CD14-positive monocyte (primary cell): ENCODE measurements around the gene IMPACT. TPM values are rescaled to one million over a fixed set of nuclear protein-coding genes. Genes with fewer than 3 reads are reported as not detected.

ENCODE experiments used
- DNase-seq, 3 donors: peaks; one replicate each; pipeline ENCODE4 v3.0.0-alpha.2; 2011 to 2022
- H2AFZ ChIP-seq: 2 replicates; pipeline ENCODE4 v1.6.0; 2012; ENCODE audit warnings: mild to moderate bottlenecking, low read depth, low read length, inconsistent platforms; ENCODE audit not compliant: insufficient read depth, poor library complexity, severe bottlenecking
- H3K27ac ChIP-seq, 2 donors: 1 replicate in 1 of 2; 2 replicates in 1 of 2; pipeline ENCODE4 v1.5.1; 2012 to 2013; ENCODE audit warnings: low read length in 2 of 2, control low read depth in 1 of 2, inconsistent platforms in 1 of 2, low read depth in 1 of 2, mild to moderate bottlenecking in 1 of 2
- H3K27me3 ChIP-seq, 2 donors: one replicate each; pipeline versions ENCODE4 v1.6.0 to v1.6.1; 2011 to 2013; ENCODE audit warnings: low read length in 2 of 2; ENCODE audit not compliant: control insufficient read depth in 2 of 2, insufficient read depth in 2 of 2
- H3K36me3 ChIP-seq, 2 donors: replicated peaks in 1 of 2; 1 replicate in 1 of 2; 2 replicates in 1 of 2; pipeline versions ENCODE4 v1.5.1 to v1.6.1; 2012 to 2013; ENCODE audit warnings: low read length in 2 of 2, control low read depth in 1 of 2, inconsistent platforms in 1 of 2, mild to moderate bottlenecking in 1 of 2; ENCODE audit not compliant: insufficient read depth in 2 of 2, control insufficient read depth in 1 of 2
- H3K4me1 ChIP-seq, 2 donors: 1 replicate in 1 of 2; 2 replicates in 1 of 2; pipeline versions ENCODE4 v1.5.1 to v1.6.1; 2012 to 2013; ENCODE audit warnings: low read length in 2 of 2, control low read depth in 1 of 2, inconsistent platforms in 1 of 2, mild to moderate bottlenecking in 1 of 2, moderate library complexity in 1 of 2; ENCODE audit not compliant: insufficient read depth in 2 of 2, control insufficient read depth in 1 of 2
- H3K4me2 ChIP-seq: replicated peaks from 2 replicates; pipeline ENCODE3; 2012; ENCODE audit warnings: low read length, moderate library complexity, mild to moderate bottlenecking; ENCODE audit not compliant: poor library complexity, severe bottlenecking; ENCODE audit errors: extremely low read depth
- H3K4me3 ChIP-seq, 3 experiments: fragments of 200-600 bp in 1 of 3; sonication (generic) in 1 of 3; replicated peaks in 1 of 3; 1 replicate in 2 of 3; 2 replicates in 1 of 3; pipeline ENCODE4 v1.5.1; 2011 to 2013; ENCODE audit warnings: low read length in 3 of 3, mild to moderate bottlenecking in 3 of 3, control low read depth in 2 of 3, low read depth in 2 of 3, inconsistent platforms in 1 of 3, moderate library complexity in 1 of 3
- H3K79me2 ChIP-seq: 2 replicates; pipeline ENCODE4 v1.6.0; 2012; ENCODE audit warnings: mild to moderate bottlenecking, control low read depth, inconsistent platforms, low read length, moderate library complexity; ENCODE audit not compliant: insufficient read depth
- H3K9ac ChIP-seq: 2 replicates; pipeline ENCODE4 v1.6.0; 2017; ENCODE audit warnings: low read length, mild to moderate bottlenecking; ENCODE audit not compliant: insufficient read depth, poor library complexity, severe bottlenecking
- H3K9me3 ChIP-seq, 2 donors: replicated peaks in 1 of 2; 1 replicate in 1 of 2; 2 replicates in 1 of 2; pipeline versions ENCODE4 v1.5.1 to v1.6.1; 2012 to 2013; ENCODE audit warnings: low read length in 2 of 2, control low read depth in 1 of 2; ENCODE audit not compliant: control insufficient read depth in 1 of 2, insufficient read depth in 1 of 2
- H4K20me1 ChIP-seq: 2 replicates; pipeline ENCODE4 v1.6.0; 2012; ENCODE audit warnings: mild to moderate bottlenecking, low read length, control low read depth, moderate library complexity; ENCODE audit not compliant: insufficient read depth
- H3K27ac Mint-ChIP-seq, 7 donors: one replicate each; pipeline ENCODE4 v1.8.0; 2020; ENCODE audit warnings: mild to moderate bottlenecking in 7 of 7, mixed read lengths in 7 of 7, moderate library complexity in 6 of 7, inconsistent platforms in 2 of 7
- H3K27me3 Mint-ChIP-seq, 3 donors: one replicate each; pipeline ENCODE4 v1.8.0; 2021 to 2022; ENCODE audit warnings: low read depth in 3 of 3, mild to moderate bottlenecking in 3 of 3, mixed read lengths in 3 of 3, moderate library complexity in 3 of 3, inconsistent platforms in 1 of 3
- H3K36me3 Mint-ChIP-seq, 2 donors: one replicate each; pipeline ENCODE4 v1.8.0; 2020; ENCODE audit warnings: mixed read lengths in 2 of 2, inconsistent platforms in 1 of 2, mild to moderate bottlenecking in 1 of 2
- H3K4me1 Mint-ChIP-seq: one replicate; pipeline ENCODE4 v1.8.0; 2020; ENCODE audit warnings: mild to moderate bottlenecking, mixed read lengths
- H3K4me3 Mint-ChIP-seq, 2 donors: one replicate each; pipeline ENCODE4 v1.8.0; 2020; ENCODE audit warnings: mild to moderate bottlenecking in 2 of 2, mixed read lengths in 2 of 2, moderate library complexity in 1 of 2
- H3K9me3 Mint-ChIP-seq, 7 donors: one replicate each; pipeline ENCODE4 v1.8.0; 2020 to 2022; ENCODE audit warnings: mixed read lengths in 7 of 7, mild to moderate bottlenecking in 6 of 7, moderate library complexity in 6 of 7, inconsistent platforms in 2 of 7
- WGBS: methylation state at CpG from one replicate; pipeline ENCODE4 v1.1.5; 2013; ENCODE audit warnings: missing lambda C conversion rate; ENCODE audit not compliant: insufficient coverage; 5-methylcytosine and 5-hydroxymethylcytosine counted together
- intact Hi-C, 2 donors: fragments of 100-400 bp; cut with micrococcal nuclease; formaldehyde crosslinking; loops; one replicate each; pipeline versions ENCODE4 v1.15.0 to v1.15.1; 2023
- polyA plus RNA-seq, 3 donors: library from polyadenylated mRNA; depleted of rRNA in 1 of 3; unstranded in 2 of 3; stranded (reverse) in 1 of 3; fragments of 300-500 nt in 2 of 3; fragments of >200 nt in 1 of 3; fragmentation: Illumina TruSeq in 2 of 3; gene quantifications; 1 replicate in 2 of 3; 2 replicates in 1 of 3; pipeline ENCODE4 v1.2.3, GENCODE V29; 2012 to 2021
- TF ChIP-seq, protein P1 (sequence below): fragments of 200-600 bp; IDR thresholded peaks from one replicate; pipeline ENCODE4 v1.8.0; 2022; ENCODE audit warnings: antibody characterized with exemption, mild to moderate bottlenecking

The IMPACT gene
- polyA plus RNA-seq, 3 donors: 8.9 to 19.7 (median 15.8) TPM

DNA sequence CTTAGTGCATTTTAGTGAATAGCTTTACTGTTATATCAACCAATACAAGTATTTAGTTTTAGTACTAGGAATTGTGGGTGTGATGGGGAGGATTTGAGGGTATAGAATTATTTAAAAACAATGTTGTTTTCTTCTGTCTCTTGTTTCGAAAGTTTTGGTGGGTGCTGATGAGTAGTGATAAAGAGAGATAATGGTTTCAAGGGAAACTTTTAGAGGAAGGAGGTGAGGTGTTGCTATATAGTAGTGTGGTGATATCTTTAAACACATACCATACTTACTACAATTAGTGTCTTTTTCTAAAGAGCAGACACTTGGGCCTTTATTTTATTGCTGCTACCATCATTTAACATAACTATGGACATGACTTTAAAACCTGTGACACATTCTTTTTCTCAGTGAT lies 10.5 kb downstream of the IMPACT start:
- intact Hi-C loops: loop anchor here in 1 of 2 donors (10.0 kb wide), 1 partner anchor 62 kb away; no protein-coding TSS in a partner anchor
- DNase-seq: no peak

DNA sequence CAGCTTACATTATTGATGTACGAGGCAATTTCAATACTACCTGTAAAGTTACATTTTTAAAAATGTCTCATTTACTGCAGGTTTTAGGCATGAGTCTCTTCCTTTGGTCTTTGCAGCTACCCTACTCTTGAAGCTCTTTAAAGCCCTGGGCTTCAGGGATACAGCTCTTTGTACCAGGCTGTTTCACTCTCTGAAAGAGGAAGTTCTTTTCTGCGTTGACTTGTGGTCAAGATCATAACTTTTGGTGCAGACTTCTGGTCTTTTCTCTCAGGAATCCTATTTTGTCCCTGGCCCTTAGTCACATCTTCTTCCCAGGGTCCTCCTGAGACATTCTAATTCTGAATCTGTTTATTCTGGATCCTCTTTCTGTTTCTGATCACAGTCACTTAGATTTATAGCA lies 17.4 kb downstream of the IMPACT start:
- H3K4me1 Mint-ChIP-seq: peaks cover 18% of the 10 kb centered on the region
- H3K79me2 ChIP-seq: no peaks in the 10 kb centered on the region
- no peak overlapping the region for H2AFZ ChIP-seq
- H3K27ac ChIP-seq: no peak overlapping the region
- H3K4me3 Mint-ChIP-seq: no peak overlapping the region
- H3K4me1 ChIP-seq: peaks cover 0 to 10% of the 10 kb centered on the region in 2 donors
- peak in 2 of 3 donors; percentile 22 to 27 for DNase-seq
- H3K27me3 ChIP-seq: no peaks in the 10 kb centered on the region
- H3K36me3 Mint-ChIP-seq: peaks cover 61 to 79% of the 10 kb centered on the region in 2 donors
- no peak overlapping the region for H3K27ac Mint-ChIP-seq
- peaks cover 55 to 75% of the 10 kb centered on the region in 2 donors for H3K36me3 ChIP-seq
- intact Hi-C loops: no loop called here
- no peak overlapping the region for H3K9ac ChIP-seq
- H3K4me2 ChIP-seq: no peak overlapping the region
- no peaks in the 10 kb centered on the region for H3K9me3 ChIP-seq
- 0% methylated on average over 1 of the region's 2 CpGs for WGBS
- no peaks in the 10 kb centered on the region for H3K27me3 Mint-ChIP-seq
- no peaks in the 10 kb centered on the region for H4K20me1 ChIP-seq
- TF ChIP-seq, protein P1, sequence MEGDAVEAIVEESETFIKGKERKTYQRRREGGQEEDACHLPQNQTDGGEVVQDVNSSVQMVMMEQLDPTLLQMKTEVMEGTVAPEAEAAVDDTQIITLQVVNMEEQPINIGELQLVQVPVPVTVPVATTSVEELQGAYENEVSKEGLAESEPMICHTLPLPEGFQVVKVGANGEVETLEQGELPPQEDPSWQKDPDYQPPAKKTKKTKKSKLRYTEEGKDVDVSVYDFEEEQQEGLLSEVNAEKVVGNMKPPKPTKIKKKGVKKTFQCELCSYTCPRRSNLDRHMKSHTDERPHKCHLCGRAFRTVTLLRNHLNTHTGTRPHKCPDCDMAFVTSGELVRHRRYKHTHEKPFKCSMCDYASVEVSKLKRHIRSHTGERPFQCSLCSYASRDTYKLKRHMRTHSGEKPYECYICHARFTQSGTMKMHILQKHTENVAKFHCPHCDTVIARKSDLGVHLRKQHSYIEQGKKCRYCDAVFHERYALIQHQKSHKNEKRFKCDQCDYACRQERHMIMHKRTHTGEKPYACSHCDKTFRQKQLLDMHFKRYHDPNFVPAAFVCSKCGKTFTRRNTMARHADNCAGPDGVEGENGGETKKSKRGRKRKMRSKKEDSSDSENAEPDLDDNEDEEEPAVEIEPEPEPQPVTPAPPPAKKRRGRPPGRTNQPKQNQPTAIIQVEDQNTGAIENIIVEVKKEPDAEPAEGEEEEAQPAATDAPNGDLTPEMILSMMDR: no peak
- no peak overlapping the region for H3K4me3 ChIP-seq
- no peaks in the 10 kb centered on the region for H3K9me3 Mint-ChIP-seq

More for the DNA sequence above, 10.5 kb downstream of the IMPACT start:
- H3K9ac ChIP-seq: no peak overlapping the region
- no peak overlapping the region for H3K27ac ChIP-seq
- no peaks in the 10 kb centered on the region for H3K79me2 ChIP-seq
- peaks cover 0 to 4% of the 10 kb centered on the region in 2 donors for H3K4me1 ChIP-seq
- H3K4me3 Mint-ChIP-seq: no peak overlapping the region
- H3K4me3 ChIP-seq: no peak overlapping the region
- no peak overlapping the region for H3K27ac Mint-ChIP-seq
- H3K27me3 ChIP-seq: no peaks in the 10 kb centered on the region
- peaks cover 15% of the 10 kb centered on the region for H3K4me1 Mint-ChIP-seq
- no peak overlapping the region for H3K4me2 ChIP-seq
- peaks cover 27 to 57% of the 10 kb centered on the region in 2 donors for H3K36me3 ChIP-seq
- no peaks in the 10 kb centered on the region for H4K20me1 ChIP-seq
- WGBS: 83% methylated on average over 1 of the region's 1 CpG
- H3K36me3 Mint-ChIP-seq: peaks cover 52 to 71% of the 10 kb centered on the region in 2 donors
- no peaks in the 10 kb centered on the region for H3K9me3 Mint-ChIP-seq
- H3K27me3 Mint-ChIP-seq: no peaks in the 10 kb centered on the region
- H2AFZ ChIP-seq: no peak overlapping the region
- no peaks in the 10 kb centered on the region for H3K9me3 ChIP-seq
- TF ChIP-seq, protein P1: no peak
